Uterus (tissue), 4 donors: Measurements from ENCODE around the gene RNASEL. TPM values are rescaled to one million over a fixed set of nuclear protein-coding genes. Genes with fewer than 3 reads are reported as not detected.
"Not testable (repeated sequence)": the region's sequence is repeated elsewhere in the genome, so short reads cannot be mapped to it uniquely, and the experiment has no call there.

ENCODE experiments used
- DNase-seq, 2 donors: peaks; one replicate each; pipeline ENCODE4 v3.0.0-alpha.2; 2019 to 2020
- H3K27ac ChIP-seq, 2 donors: fragments of 200-600 bp; sonication (generic); 1 replicate in 1 of 2; 2 replicates in 1 of 2; pipeline ENCODE4 v1.5.1; 2016 to 2018
- H3K27me3 ChIP-seq, 2 donors: fragments of 200-600 bp; sonication (generic); one replicate each; pipeline ENCODE4 v1.5.1; 2018 to 2019; ENCODE audit warnings: control low read depth in 1 of 2
- H3K36me3 ChIP-seq, 2 donors: fragments of 200-600 bp; sonication (generic); one replicate each; pipeline ENCODE4 v1.5.1; 2019; ENCODE audit warnings: control low read depth in 1 of 2
- H3K4me1 ChIP-seq, 2 donors: fragments of 200-600 bp; sonication (generic); one replicate each; pipeline ENCODE4 v1.5.1; 2018 to 2019; ENCODE audit warnings: control low read depth in 1 of 2
- H3K4me3 ChIP-seq, 2 donors: fragments of 200-600 bp; sonication (generic); 1 replicate in 1 of 2; 2 replicates in 1 of 2; pipeline ENCODE4 v1.5.1; 2018 to 2019; ENCODE audit warnings: mild to moderate bottlenecking in 1 of 2
- H3K9me3 ChIP-seq, 2 donors: fragments of 200-600 bp; sonication (generic); one replicate each; pipeline ENCODE4 v1.5.1; 2019; ENCODE audit warnings: control low read depth in 1 of 2
- POLR2A ChIP-seq, 2 donors: fragments of 450-650 bp; IDR thresholded peaks; one replicate each; pipeline ENCODE4 v1.6.1; 2016; ENCODE audit warnings: antibody characterized with exemption in 2 of 2, mild to moderate bottlenecking in 1 of 2, moderate library complexity in 1 of 2
- intact Hi-C: fragments of 100-400 bp; cut with DNase I; formaldehyde crosslinking; loops from one replicate; pipeline ENCODE4 v1.15.1; 2023; ENCODE audit warnings: low total_unique reads
- small RNA-seq: library from RNA; depleted of rRNA; stranded (forward); fragments of <200 nt; gene quantifications from one replicate; pipeline ENCODE3, GENCODE V24; 2016
- total RNA-seq, 4 donors: library from RNA; depleted of rRNA in 3 of 4; stranded (reverse); fragments of >200 nt in 3 of 4; gene quantifications; one replicate each; pipeline versions ENCODE4 v1.1.0 to v1.2.4, GENCODE V29; 2014 to 2023
- TF ChIP-seq, protein P1 (sequence below), 4 experiments: fragments of 200-600 bp in 2 of 4; fragments of 450-650 bp in 2 of 4; sonication (generic) in 2 of 4; IDR thresholded peaks; one replicate each; pipeline ENCODE4 v1.5.1; 2016 to 2019; ENCODE audit warnings: antibody characterized with exemption in 4 of 4, mild to moderate bottlenecking in 2 of 4, moderate library complexity in 1 of 4
- donor health status: DM: yes; HTN: yes; CAD: no.

The RNASEL gene
- total RNA-seq, 4 donors from 2014 or later: 4.1 to 13.4 (median 6.9) TPM

DNA sequence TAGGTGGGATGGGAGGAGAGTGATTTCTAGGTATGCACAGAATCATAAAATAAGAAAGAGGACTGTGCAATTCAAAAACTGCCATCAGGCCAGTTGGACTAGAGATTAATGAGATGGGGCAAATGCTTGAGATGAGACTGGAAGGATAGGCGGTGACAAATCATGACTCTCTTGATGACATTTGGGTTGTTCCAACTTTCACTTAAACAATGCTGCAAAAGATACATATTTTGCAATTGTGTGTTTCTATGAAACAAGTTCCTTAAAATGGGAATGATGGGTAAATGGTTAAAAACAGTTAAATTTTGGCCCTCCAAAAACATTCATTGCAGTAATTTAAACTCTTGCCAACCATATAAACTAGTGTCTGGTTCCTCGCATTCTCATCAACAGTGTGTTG, 55.2 kb downstream of the RNASEL start:
- TF ChIP-seq, protein P1, sequence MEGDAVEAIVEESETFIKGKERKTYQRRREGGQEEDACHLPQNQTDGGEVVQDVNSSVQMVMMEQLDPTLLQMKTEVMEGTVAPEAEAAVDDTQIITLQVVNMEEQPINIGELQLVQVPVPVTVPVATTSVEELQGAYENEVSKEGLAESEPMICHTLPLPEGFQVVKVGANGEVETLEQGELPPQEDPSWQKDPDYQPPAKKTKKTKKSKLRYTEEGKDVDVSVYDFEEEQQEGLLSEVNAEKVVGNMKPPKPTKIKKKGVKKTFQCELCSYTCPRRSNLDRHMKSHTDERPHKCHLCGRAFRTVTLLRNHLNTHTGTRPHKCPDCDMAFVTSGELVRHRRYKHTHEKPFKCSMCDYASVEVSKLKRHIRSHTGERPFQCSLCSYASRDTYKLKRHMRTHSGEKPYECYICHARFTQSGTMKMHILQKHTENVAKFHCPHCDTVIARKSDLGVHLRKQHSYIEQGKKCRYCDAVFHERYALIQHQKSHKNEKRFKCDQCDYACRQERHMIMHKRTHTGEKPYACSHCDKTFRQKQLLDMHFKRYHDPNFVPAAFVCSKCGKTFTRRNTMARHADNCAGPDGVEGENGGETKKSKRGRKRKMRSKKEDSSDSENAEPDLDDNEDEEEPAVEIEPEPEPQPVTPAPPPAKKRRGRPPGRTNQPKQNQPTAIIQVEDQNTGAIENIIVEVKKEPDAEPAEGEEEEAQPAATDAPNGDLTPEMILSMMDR (IDR thresholded peaks at IDR 0.05): no peak
- TF ChIP-seq POLR2A (IDR thresholded peaks at IDR 0.05): no peak
- Histone ChIP-seq H3K4me3 (no peak overlapping the region), H3K9me3 (no peaks in the 10 kb centered on the region), H3K36me3 (no peaks in the 10 kb centered on the region), H3K27ac (no peak overlapping the region), H3K27me3 (no peaks in the 10 kb centered on the region), H3K4me1 (no peaks in the 10 kb centered on the region)
- DNase-seq: no peak
- intact Hi-C loops: no loop called here

GRCh38 chr1:182528206-182528605, 60.9 kb downstream of the RNASEL start:
- H3K4me1 ChIP-seq, H3K36me3 ChIP-seq, DNase-seq, H3K27ac ChIP-seq, H3K4me3 ChIP-seq, H3K9me3 ChIP-seq, H3K27me3 ChIP-seq, intact Hi-C loops: not testable (repeated sequence)

- H3K4me1 ChIP-seq: no peaks in the 10 kb centered on the region
- no peak for TF ChIP-seq POLR2A (IDR thresholded peaks at IDR 0.05)
- TF ChIP-seq, protein P1 (IDR thresholded peaks at IDR 0.05): no peak
- intact Hi-C loops: no loop called here
- H3K4me3 ChIP-seq: no peak overlapping the region
- H3K9me3 ChIP-seq: no peaks in the 10 kb centered on the region
- no peaks in the 10 kb centered on the region for H3K36me3 ChIP-seq
- H3K27ac ChIP-seq: no peak overlapping the region
- no peak for DNase-seq
- no peaks in the 10 kb centered on the region for H3K27me3 ChIP-seq
Observed at GRCh38 chr1:182527680-182528079, 61.4 kb downstream of the RNASEL start.

- no peaks in the 10 kb centered on the region for H3K27me3 ChIP-seq
- no peaks in the 10 kb centered on the region for H3K4me1 ChIP-seq
- no peak overlapping the region for H3K27ac ChIP-seq
- intact Hi-C loops: no loop called here
- H3K4me3 ChIP-seq: no peak overlapping the region
- no peaks in the 10 kb centered on the region for H3K36me3 ChIP-seq
- no peak for DNase-seq
- no peak for TF ChIP-seq POLR2A (IDR thresholded peaks at IDR 0.05)
- TF ChIP-seq, protein P1 (IDR thresholded peaks at IDR 0.05): no peak
- H3K9me3 ChIP-seq: no peaks in the 10 kb centered on the region
Observed at GRCh38 chr1:182525342-182525741, 63.7 kb downstream of the RNASEL start.

Small RNAs within 50 kb of the gene (small RNA-seq; reads per million reads assigned to genes)
- gene RF00017: not detected

Other genes starting within 250 kb of the RNASEL start
- gene GLUL, start 197.5 kb downstream of the RNASEL start, total RNA-seq: 100 to 1,000 TPM; 379 to 565 (median 483) TPM
- gene TEDDM1, start 188.6 kb downstream of the RNASEL start, total RNA-seq: not detected
- gene RGSL1, start 139.1 kb downstream of the RNASEL start, total RNA-seq: not detected
- 1 to 10 TPM in 3 of 4 donors, not detected in 1; 1.2 to 3.9 (median 3.5) TPM for gene RGS16, start 15.1 kb upstream of the RNASEL start, total RNA-seq
- gene RGS8, start 95.3 kb upstream of the RNASEL start, total RNA-seq: not detected
- 1 to 10 TPM in 2 of 4 donors, under 1 TPM in 2; 0.29 to 9.9 (median 4.4) TPM for gene NPL, start 200.5 kb upstream of the RNASEL start, total RNA-seq